GM21381 (cell line): ENCODE measurements around the gene GPS1.

Experiments used
- ATAC-seq: cut with Tn5 transposase; IDR thresholded peaks from one replicate; pipeline ENCODE4 v1.9.1; 2021; ENCODE audit warnings: mild to moderate bottlenecking, moderate library complexity; ENCODE audit not compliant: unreplicated experiment

GPS1 gene

DNA sequence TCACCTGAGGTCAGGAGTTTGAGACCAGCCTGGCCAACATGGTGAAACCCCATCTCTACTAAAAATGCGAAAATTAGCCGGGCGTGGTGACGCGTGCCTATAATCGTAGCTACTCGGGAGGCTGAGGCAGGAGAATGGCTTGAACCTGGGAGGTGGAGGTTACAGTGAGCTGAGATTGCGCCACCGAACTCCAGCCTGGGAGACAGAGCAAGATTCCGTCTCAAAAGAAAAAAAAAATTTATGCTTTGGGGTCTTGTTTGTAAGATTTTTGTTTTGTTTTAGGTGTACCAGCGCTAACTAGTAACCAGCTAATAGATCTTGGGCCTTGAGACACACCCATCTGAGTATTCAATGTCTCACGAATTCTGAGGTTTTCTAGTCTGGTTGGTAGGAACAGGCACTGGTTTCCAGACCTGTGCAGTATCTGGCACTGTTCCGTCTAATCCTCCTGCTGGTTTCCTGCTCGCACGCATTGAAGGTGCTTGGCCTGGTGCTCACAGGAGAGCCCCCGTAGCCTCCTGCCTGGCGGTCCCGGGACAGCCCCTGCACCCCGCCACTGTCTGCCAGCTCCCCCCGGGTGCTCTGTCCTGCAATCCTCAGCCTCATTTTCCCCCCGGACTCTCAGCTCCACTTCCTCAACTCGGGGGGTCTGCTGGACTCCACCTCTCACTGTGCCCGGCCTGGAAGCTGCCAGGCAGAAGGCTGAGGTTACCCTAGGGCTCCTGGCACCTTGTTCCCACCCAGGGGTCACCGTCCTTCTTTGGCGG, 24.5 kb downstream of the GPS1 start:
- no peak for ATAC-seq

DNA sequence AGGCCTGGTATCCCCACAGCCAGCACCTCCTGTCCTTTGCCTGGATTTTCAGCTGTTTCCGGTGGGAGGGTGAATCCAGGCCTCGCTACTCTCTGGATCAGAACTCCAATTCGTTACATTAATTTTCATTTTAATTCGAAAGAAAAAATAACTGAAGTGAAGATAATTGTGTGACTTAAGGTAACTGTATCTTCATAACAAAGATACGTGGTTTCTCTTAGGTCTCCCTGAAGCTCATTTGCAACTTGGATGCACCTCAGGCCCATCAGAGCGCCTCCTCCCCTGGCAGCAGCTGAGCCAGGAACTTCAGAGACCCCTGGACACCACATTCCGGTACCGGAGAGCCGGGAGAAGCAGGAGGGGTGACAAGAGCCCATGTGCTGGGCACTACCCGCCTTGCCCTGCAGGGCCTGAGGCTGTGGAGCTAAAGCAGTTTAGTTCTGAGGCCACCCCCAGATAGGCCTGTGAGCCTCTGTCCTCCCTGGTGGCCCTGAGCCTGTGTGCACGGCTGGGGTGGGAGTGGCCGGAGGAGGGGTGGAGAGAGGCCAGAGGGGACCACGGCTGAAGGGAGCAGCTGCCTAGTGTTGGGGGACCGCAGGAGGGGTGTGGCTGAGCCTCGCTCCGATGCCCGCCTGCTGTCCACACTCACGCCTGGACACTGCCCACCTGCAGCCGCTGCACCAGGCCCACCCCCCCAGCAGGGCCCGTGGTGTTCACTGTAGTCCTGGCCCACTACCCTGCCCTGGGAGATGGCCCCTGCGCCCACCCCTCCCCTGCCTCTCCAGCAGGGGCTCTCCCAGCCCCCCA, 25.3 kb downstream of the GPS1 start:
- ATAC-seq, result no peak

DNA sequence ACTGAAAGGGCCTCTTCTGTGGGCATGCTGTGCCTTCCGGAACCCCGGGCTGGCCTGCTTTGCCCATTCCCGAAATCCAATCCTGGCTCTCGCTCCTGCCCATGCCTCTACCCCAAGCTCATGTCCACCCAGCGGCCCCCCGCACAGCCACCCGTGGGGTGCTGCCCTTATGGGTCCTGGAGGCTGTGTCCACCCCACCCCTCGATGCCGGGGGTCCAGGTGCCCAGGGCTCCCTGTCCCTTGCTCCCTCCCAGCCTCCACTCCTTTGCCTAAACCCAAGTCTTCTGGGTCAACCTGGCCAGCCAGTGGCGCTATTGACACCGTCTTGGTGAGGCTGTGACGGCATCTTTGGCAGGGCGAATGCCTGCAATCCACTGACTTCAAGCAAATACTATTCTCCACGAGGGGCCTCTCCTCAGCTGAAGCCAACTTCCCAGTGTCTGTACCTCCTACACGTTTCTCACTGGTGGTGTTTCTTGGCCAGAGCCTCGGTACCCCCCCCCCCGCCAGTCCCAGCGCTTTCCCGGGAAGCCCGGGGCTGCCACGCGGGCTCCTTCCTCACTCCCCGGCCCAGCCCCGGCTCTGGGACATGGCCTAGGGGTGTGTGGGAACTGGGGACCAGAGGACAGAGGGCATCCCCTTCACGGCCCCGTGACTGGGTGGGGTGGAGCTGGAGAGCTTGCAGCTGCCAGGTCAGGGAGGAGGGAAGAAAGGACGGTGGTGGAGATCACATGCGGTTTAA, 26.1 kb downstream of the GPS1 start:
- no peak for ATAC-seq

DNA sequence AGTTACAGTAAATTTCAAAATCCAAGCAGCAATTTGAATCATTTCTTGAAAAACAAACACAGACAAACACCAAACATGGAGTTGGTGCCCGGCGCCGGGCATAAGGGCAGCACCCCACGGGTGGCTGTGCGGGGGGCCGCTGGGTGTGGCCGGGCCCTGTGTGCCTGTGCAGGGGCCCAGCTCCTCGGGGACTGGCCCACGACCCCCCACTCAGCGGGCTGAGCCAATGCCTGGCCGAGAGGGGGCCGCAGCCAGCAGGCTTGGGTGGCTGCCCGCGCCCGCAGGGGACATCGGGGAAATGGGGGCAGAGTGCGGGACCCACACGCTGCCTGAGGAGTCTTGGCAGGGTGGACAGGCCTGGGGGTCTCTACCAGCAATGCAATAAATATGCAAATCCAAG, 26.7 kb downstream of the GPS1 start:
- ATAC-seq, result no peak

DNA sequence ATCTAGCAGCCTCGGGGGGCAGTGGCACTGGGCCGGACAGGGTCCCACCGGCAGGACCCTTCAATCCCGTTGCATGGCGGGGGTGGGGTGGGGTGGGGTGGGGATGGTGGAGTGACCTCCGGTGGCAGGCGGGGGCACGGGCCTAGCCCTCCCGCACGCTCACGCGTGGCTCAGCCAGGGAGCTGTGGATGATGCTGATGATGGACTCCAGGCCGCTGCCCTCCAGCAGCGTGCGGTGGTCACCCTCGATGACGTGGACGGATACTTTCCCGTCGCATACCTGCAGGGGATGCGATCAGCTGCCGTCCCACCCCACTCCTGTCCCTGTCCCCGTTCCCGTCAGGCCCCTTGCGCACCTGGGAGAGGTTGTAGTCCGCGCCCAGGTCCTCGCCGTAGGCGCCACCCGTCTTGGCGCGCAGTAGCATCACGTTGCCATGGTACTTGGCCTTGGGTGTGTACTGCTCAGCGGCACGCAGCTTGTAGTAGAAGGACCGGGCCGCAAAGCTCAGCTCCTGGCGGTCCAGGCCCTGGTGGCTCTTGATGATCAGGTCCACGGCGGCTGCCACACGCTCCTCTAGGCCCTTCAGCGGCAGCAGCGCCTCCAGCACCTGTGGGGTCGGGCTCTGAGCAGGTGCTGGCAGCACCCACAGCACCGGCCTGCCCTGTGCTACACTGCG, 27.4 kb downstream of the GPS1 start:
- no peak for ATAC-seq

DNA sequence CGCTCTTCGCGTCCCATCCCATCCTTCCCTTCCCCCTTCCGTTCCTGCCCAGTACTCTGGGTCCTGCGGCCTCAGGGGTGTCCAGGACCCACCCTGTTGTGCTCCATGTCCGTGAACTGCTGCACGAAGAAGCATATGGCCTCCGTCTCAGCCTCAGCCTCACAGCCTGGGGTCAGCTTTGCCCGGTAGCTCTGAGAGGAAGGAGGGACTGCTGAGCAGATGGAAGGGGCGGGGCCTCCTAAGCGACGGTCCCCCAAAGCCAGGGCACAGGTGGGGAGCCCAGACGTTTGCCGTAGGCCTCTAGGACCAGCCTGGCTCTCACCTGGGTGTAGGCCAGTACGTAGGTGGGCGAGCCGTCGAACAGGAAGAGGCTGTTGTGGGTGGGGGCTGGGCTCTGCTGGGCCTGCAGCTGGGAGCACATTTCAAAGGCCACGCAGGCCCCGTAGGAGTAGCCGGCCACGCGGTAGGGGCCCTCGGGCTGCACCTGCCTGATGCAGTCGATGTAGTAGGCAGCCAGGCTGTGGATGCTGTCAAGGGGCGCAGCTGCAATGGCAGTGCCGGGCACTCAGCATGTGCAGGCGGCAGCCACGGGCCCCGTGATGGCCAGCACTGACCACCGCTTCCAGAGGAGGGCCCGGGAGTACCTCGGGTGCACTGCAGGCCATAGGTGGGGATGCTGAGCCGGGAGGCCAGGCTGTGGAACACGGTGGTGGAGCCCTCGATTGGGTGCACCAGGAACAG, 28.5 kb downstream of the GPS1 start:
- ATAC-seq, result no peak

DNA sequence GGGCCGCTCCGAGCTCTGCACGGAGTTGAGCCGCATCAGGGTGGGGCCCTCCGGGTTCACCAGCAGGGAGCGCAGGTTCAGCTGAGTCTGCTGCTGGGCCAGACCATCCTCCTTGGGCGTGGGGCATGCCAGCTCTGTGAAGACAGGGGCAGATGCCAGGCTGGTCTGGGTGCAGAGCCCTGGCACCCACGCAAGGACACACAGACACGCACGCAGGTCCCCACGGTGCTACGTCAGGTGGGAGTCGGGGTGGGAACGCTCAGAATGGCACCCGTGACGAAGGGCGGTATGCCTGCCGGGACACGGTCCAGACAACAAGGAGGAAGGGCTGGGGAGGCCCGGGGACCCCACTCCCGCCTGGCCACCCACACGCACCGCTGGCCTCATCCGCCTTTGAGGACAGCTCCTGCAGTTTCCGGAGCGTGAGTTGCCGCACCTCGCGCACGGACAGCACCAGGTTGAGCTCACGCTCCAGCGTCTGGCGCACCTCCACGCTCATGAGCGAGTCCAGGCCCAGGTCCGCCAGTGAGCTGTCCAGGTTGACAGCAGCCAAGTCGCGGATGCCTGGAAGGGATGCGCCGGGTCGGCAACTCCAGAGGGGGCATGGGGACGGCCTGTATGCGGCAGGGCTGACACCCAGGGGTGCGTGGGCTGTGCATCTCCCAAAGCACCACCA, 29.2 kb downstream of the GPS1 start:
- ATAC-seq, result no peak

DNA sequence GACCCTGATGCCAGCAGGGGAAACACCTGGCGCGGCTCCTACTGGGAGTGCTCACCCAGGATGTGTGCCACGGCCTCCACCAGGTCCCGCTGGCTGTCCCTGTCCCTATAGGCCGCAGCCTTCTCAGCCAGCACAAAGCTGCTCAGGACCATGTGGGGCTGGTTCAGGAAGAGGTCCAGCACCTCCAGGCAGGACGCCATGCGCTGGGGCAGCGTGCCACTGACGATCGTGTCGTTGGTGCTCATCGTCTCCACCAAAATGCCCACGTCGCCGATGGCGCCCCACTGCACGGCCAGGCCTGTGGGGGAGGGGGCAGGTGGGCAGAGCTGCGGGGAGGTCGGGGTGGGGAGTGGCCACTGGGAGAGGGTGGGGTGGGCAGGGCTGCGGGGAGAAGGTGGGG, 29.8 kb downstream of the GPS1 start:
- ATAC-seq, result no peak

DNA sequence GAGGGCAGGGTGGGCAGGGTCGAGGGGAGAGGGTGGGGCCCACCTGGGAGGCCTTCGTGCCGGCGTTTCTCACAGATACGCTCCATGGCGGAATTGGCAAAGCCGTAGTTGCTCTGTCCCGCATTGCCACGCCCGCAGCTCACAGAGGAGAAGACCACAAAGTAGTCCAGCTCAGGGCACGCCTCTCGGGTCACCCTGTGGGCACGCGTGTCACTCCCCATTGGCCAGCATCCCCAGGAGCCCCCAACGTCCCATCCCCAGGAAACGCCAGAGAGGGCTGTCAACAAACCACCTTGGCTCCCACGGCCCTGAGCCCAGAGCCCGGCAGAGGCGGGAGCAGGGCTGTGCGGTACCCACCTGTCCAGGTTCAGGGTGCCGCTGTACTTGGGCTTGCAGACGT, 30.3 kb downstream of the GPS1 start:
- no peak for ATAC-seq

DNA sequence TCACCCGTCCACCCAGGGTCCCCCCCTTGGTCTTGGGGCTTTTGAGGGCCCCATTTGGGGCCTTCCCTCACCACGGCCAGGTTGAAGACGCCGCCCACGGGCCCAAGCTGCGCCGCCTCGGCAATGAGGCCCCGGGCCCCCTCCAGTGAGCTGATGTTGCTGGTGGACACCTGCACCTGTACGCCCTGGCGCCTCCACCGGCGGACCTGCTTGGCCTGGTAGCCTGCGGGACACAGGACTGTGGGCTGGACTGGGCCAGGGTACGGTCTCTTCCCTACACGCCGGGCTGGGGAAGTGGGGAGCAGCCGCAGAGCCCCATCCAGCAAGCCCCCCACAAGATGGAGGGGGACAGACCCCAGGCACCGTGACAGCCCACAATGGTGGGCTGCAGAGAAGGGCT, 30.8 kb downstream of the GPS1 start:
- ATAC-seq, result no peak

DNA sequence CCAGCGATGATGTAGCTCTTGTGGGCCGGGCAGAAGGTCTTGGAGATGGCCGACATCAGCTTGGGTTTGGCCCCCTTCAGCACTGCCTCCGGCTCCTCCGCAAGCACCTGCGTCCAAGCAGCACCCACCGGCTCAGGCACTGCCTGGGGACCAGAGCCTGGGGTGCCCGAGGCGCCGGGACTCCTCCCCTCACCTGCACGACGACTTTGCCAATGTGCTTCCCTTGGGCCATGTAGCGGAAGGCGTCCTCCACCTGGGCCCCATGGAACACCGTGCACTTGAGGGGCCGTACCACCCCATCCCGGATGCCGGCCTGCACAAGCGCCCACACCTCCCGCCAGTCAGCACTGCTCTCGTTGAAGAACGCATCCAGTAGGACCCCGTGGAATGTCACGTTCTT, 31.3 kb downstream of the GPS1 start:
- no peak for ATAC-seq

DNA sequence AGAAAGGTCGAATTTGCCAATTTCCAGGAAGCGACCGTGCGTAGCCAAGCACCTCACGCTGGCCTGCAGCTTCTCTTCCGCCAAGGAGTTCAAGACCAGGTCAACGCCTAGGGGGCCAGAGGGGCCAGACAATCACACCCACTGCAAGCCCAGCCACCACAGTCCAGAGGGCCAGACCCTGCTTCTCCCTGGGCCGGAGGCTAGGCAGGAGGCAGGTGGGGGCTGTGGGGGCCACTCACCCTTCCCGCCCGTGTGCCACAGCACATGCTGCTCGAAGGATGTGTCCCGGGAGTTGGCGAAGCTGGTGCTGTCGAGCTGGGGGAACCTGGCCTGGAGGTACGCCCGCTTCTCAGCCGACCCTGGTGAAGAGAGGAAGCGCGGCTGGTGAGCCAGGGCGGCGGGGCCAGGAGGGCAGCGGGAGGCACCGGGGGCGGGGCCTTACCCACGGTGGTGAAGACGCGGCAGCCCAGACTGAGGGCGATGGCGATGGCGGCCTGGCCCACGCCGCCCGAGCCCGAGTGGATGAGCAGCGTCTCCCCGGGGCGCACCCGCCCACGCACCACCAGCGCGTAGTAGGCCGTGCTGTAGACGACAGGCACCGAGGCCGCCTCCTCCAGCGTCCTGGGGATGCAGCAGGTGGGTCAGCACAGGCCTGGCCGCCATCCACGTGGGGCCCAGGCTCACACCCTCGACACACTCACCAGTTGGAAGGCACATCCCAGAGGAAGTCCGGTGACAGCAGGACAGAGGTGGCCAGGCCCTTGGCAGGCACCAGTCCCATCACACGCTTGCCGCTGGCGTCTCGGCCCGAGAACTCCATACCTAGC, 32.0 kb downstream of the GPS1 start:
- no peak for ATAC-seq

DNA sequence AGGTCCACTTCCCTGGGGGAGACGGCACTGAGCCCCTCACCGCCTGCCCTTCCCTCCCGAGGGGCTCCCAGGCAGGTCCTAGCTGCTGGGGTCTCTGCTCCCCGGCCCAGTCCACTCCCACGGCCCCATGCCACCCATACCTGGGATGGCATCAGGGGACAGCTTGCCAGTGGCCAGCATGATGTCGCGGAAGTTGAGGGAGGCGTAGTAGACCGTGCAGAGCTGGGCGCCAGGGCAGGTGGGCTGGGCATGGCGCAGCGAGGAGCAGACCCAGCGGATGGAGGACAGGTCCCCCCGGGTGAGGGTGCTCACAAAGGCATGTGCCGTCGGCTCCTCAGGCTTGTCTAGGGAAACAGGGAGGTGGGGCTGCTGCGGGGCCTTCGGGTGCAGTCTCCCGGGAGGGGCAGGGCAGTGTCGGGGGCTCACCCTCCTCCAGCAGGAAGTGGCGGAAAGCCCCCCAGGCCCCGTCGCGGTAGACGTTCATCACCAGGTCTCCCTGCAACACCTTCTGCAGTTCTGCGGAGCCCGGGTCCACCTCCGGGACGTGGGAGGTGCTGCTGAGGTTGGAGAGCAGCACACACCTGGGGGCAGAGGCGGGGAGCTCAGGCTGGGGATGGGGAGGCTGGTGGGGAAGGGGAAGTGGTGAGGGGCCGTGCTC, 32.8 kb downstream of the GPS1 start:
- no peak for ATAC-seq

DNA sequence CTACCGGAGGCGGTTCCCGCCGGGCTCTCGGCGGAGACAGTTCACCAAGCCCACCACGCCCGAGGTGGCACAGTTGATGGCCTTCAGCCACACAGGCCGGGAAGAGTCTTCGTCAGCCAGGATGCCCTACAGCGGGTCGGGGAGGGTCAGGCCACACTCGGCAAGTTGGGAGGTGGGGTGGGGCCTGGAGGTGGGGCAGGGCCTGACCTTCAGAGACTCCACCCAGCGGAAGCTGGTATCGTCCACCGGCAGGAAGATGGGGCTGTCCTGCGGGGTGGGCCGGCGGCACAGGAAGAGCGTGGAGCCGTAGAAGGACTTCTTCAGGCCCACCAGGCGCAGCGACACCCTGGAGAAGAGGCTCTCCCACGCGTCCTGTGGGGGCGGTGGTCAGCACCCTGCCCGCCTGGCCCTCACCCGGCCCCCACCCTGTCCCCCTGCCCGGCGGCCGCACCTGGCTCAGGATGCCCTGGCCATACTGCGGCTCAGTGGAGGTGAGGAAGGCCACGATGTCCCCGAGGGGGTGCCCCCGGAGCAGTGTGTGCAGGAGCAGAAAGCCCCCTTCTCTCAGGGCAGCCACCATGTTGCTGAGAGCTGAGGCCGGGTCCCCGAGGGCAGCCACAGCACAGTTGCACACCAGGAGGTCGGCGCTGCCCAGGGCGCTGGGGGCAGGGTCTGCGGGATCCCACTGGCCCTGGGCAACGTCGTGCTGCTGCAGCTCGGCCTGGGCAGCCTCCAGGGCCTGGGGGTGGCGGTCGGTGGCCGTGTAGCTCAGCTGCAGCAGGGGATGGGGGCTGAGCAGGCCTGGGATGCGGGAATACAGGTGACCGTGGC, 33.5 kb downstream of the GPS1 start:
- ATAC-seq, result no peak

DNA sequence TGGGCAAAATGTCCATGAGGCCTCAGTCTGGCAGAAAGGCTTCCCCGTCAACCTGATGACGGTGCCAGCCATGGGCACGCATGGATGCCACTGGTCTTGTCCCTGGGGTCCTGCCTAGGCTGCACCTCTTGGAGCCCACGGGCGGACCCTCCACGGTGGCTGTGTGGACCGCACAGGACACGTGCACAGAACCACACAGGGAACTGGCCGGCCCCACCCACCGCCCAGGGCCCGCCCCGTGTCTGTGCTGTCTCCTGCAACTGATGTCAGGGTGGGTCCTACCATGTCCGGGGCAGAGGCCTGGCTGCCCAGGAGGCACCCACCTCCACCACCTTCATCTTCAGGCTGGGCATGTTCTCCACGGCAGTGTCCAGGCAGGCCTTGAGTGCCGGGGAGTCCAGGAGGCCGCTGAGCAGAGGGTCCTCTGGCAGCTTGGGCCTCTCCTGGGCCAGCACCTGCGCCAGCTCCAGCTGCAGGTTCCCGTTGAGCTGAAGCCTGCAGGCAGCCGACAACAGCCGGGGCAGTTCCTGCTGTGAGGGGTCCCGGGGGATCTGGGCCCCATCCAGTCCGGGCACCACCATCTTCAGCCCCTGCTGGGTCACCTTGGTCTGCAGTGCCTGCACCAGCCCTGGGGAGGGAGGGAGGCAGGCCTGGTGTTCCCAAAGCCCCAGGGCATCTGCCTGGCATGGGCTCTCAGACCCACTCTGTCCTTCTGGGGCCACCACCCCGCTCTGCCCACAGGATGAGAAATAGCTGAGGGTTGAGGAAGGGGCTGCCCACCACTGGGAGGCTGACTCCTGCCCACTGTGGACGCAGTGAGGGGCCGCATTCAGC, 34.5 kb downstream of the GPS1 start:
- ATAC-seq, result no peak

DNA sequence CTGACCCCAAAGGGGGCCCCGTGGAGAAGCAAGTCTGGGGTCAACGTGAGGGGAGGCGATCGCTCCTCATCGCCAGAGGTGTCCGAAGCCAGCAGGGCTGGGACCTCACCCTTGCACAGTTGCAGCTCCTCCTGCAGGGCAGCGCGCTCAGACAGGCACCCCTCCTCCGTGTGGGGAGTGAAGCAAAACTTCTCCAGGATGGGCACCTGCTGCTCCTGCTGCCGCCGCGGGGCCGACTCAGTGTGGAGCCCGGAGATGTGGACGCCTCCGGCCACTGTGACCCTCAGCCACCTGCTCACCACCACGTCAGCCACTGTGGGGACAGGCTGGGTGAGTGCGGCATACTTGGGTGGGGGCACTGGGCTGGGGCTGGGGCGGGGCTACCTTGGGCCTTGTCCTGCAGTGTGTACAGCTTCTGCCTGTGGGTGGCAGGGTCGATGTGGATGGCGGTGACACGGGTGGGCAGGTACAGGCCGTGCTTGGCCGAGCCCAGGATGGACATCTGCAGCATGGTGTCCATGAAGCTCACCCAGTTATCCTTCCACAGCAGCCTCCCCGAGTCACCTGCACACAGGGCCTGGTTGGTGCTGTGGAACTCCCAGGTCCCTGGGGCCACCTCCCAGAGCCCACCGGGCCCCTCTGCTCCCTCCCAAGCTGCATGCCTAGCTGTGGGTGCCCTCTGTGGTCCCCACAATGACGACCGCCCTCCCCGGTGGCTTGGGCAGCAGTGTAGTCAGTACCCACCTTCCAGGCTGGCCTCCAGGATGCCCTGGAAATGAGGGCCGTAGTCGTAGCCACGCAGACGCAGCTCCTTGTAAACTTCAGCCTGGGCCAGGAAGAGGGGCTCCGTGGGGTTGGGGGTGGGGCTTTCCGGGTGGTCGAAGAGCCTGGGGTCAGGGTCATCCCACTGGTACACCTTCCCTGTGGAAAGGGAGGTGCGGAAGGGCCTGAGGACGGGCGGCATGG, 35.5 kb downstream of the GPS1 start:
- ATAC-seq, result no peak
